Stimulated activated CD4-positive, alpha-beta T cell treated with anti-CD3 and anti-CD28 coated beads, Interleukin-15, amount 100 ng/mL, for 24 hours (primary cell): ENCODE measurements around the gene SFMBT2.
A peak's percentile ranks its signal among the peaks of the same experiment; 100 is the strongest.
"Not testable (repeated sequence)": the region's sequence is repeated elsewhere in the genome, so short reads cannot be mapped to it uniquely, and the experiment has no call there.

ENCODE experiments used
- DNase-seq: peaks from one replicate; pipeline ENCODE4 v3.0.0-alpha.2; 2020

SFMBT2 gene

GRCh38 chr10:7209458-7209857 is 201.4 kb downstream of the SFMBT2 start:
- DNase-seq = no peak

- DNase-seq = no peak
Observed at GRCh38 chr10:7206412-7207100, 204.3 kb downstream of the SFMBT2 start.

GRCh38 chr10:7205656-7206055 is 205.2 kb downstream of the SFMBT2 start:
- DNase-seq = no peak

GRCh38 chr10:7202793-7203355 is 208.0 kb downstream of the SFMBT2 start:
- DNase-seq = no peak

GRCh38 chr10:7199152-7199760 is 211.6 kb downstream of the SFMBT2 start:
- DNase-seq = no peak

DNA sequence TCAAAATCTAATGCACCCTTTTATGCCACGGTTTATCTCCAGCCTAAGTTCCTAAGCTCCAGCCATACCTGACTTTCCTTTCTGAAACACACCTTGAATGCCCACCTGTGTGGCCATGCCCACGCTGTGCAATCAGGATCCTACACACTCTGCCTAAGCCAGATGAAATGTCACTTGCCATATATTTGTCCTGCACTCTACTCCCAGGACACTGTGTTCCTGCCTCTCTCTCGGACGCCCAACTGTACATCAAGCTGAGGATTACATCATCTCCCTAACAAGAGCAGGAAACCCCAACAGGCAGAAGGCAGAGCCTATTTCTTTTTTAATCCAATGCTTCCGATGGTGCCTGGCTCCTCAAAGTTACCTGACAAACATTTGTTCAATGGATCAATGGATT is 214.6 kb downstream of the SFMBT2 start:
- DNase-seq = no peak

DNA sequence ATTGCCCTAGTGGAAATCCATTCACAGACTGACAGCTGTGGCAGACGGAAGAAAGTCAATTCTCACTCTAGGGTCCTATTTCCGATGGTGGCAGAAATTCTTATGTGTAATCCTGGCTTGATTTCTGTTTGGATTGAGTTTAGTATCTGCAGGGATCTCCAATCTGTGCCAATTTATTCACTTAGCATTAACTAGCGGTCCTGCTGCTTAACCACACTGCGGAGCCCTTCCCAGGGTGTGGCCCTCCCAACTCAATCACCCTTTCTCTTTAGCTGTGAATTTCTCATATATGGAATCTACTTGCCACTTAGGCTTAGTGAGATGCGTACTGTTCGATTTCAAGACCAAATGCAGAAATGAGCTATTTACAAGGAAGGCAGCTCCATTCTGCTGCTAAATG is 215.7 kb downstream of the SFMBT2 start:
- no peak for DNase-seq

- no peak for DNase-seq
Observed at GRCh38 chr10:7194571-7194970, 216.3 kb downstream of the SFMBT2 start.

DNA sequence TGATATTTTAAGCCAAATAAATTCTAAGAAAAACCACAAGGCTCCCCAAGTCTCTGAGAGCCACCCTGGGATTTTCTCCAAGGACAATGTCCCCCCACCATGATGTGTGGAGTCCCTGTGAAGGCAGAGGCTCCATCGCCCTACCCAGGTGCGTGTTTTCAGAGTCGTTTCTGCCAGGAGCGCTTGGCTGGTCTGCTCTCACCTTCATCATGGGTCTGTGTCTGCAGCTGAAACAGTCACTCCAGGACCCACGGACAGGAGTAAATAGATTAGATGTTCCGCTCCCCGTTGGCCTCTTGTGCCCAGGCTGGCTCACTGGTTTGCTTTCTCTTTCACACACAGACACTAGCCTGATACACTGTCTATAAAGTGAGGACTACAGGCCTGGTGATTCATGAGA is 217.5 kb downstream of the SFMBT2 start:
- peak; percentile 65 for DNase-seq

DNA sequence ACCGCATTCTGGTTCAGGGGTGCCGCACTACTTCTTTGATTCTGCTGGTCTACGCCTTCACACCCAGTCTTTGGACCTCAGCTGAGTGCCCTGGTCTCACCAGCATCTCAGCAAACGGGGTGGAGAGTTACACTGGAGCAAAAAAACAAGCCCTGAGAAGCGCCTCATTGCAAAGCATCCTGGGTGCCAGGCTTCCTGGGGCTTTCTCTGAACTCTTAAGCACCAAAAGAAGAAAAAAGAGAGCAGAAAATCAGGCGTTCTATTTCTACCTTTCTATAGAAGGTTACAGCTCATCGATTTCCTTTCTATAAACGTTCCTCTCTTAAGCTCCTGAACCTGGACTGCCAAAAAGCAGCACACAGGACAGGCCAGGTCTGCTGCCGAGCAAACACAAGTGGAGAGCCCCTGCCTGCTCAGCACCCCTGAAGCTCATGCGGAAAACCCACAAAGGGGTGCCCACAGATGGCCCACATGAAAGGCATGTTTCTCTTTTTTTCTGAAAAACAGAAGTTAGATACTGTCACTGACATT is 217.9 kb downstream of the SFMBT2 start:
- DNase-seq = peak; percentile 74

GRCh38 chr10:7192061-7192460 is 218.8 kb downstream of the SFMBT2 start:
- DNase-seq = no peak

DNA sequence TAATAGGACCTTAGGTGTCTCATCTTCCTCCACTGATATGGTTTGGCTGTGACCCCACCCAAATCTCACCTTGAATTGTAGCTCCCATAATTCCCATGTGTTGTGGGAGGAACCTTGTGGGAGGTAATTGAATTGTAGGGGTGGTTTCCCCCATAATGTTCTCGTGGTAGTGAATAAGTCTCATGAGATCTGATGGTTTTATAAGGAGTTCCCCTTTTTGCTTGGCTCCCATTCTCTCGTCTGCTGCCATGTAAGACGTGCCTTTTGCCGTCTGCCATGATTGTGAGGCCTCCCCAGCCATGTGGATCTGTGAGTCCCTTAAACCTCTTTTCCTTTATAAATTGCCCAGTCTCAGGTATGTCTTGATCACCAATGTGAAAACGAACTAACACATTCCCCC is 220.1 kb downstream of the SFMBT2 start:
- DNase-seq = not testable (repeated sequence)

- DNase-seq = no peak
Observed at GRCh38 chr10:7189909-7190308, 220.9 kb downstream of the SFMBT2 start.

GRCh38 chr10:7188456-7189050 is 222.3 kb downstream of the SFMBT2 start:
- DNase-seq = no peak

DNA sequence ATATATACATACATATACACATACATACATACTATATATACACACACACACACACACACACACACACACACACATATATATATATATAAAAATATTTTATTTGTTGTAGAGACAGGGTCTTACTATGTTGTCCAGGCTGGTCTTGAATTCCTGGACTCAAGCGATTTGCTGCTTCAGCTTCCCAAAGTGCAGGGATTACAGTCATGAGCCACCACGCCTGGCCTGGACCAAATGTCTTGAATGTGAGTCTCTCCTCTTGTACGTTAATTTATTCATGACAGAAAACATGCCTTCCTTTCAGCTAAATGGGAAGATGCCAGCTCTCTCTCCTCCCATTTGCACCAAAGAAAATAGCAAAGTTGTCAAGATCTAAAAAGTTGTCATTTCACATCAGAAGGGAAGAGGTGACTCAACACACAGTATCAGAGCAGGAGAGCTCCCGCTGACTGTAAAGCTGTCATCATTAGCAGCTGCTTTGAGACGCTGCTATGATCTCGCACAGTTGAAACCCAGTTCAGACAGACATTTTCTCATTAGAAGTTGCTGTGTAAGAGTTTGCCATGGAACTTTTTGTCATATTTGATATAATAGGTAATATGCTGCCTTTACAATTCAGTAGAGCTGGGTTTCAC is 224.3 kb downstream of the SFMBT2 start:
- peak; percentile 33 for DNase-seq

DNA sequence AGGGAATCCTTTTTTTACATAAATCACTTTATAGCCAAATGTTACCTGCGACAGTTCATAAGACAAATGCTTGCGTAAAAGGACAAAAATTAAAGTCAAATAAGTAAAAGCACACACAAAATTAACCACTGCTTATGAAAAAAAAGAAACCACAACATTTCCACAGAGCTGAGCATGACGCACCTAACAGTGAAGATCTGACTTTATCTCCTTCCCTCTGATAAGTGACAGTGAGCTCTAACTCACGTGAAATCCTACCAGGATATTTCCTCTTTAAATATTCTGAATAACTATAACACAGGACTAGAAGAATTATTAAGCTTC is 225.5 kb downstream of the SFMBT2 start:
- DNase-seq = peak; percentile 14

DNA sequence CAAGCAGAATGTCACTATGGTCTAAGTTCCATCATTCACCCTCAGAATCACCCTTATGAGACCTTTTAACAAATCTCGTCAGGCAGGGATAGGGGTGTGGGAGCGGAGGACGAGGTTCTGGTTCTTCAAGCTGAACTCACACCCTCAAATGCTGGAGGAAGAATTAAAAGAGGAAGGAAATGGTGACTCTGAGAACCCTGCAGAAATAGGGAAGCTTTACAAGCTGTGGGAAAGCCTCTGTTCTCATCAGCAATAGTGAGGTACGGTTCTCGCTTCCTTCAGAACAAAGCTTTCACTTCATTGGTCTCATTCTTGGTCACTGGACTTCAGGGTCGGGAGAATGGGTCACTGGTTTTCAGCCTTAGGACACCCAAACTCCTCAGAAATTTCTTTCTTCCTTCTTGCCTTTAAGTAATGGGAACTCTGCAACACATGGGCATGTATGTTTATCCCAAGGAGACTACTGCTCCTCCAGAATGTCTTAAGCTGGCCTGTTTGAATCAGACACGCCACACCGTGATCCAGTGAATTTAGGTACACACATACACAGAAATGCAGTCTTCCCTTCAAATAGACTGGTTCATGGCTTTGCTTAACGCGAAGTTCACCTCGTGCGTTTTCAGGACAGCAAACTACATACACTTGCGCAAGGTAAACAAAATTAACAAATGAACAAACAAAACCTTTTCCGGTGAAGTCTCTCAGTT is 226.0 kb downstream of the SFMBT2 start:
- no peak for DNase-seq

DNA sequence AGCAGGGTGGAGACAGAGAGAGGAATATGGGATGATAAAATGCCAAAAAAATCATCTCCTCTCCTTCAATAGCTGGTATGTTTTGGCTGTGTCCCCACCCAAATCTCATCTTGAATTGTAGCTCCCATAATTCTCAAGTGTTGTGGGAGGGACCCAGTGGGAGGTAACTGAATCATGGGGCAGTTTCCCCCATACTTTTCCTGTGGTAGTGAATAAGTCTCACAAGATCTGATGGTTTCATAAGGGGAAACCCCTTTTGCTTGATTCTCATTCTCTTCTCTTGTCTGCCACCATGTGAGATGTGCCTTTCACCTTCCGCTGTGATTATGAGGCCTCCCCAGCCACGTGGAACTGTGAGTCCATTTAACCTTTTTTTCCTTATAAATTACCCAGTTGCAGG is 226.7 kb downstream of the SFMBT2 start:
- DNase-seq = peak; percentile 26

GRCh38 chr10:7182327-7182726 is 228.5 kb downstream of the SFMBT2 start:
- not testable (repeated sequence) for DNase-seq

GRCh38 chr10:7181420-7181819 is 229.4 kb downstream of the SFMBT2 start:
- DNase-seq = no peak

GRCh38 chr10:7179536-7179935 is 231.3 kb downstream of the SFMBT2 start:
- DNase-seq = no peak

GRCh38 chr10:7173948-7174347 is 236.9 kb downstream of the SFMBT2 start:
- no peak for DNase-seq

DNA sequence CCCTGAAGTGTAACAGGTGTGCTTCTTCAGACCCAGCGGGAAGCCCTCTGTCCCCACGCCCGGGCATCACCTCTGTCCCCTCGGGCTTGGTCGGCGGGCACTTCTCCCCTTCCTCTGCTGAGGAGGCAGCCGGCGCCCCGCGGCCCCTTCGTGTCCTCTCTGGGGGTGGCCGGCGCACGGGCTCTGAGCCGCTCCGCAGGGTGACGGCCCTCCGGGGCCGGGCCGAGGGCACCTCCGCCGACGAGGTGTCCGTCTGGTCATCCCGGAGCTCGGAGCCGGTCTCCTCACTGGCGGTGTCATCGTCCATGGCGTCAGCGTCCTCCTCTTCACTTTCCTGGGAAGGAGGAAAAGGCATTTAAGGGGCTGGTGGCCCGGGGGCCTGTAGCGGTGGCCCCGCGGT is 239.0 kb downstream of the SFMBT2 start:
- DNase-seq = no peak
